Neuronal stem cell (in vitro differentiated cells): ENCODE measurements around the gene ADNP.

Experiments
- DNase-seq: peaks from one replicate; pipeline ENCODE4 v3.0.0-alpha.2; 2013; ENCODE audit warnings: low spot score
- H2AFZ ChIP-seq: one replicate; pipeline ENCODE4 v1.6.1; 2013; ENCODE audit warnings: mild to moderate bottlenecking, low read length, inconsistent platforms
- H2AK5ac ChIP-seq: 2 replicates; pipeline ENCODE4 v1.6.1; 2013; ENCODE audit warnings: low read depth, mild to moderate bottlenecking, inconsistent platforms, low read length, moderate library complexity, mixed read lengths
- H2BK120ac ChIP-seq: 2 replicates; pipeline ENCODE4 v1.6.1; 2013; ENCODE audit warnings: low read depth, mild to moderate bottlenecking, inconsistent platforms, low read length, moderate library complexity, mixed read lengths
- H2BK12ac ChIP-seq: one replicate; pipeline ENCODE4 v1.6.1; 2013; ENCODE audit warnings: low read length, inconsistent platforms
- H2BK15ac ChIP-seq: 2 replicates; pipeline ENCODE4 v1.6.1; 2013; ENCODE audit warnings: mild to moderate bottlenecking, low read length, inconsistent platforms, mixed read lengths
- H2BK5ac ChIP-seq: one replicate; pipeline ENCODE4 v1.6.1; 2013; ENCODE audit warnings: inconsistent platforms, mild to moderate bottlenecking, low read length, moderate library complexity
- H3K14ac ChIP-seq: one replicate; pipeline ENCODE4 v1.6.1; 2013; ENCODE audit warnings: low read length, inconsistent platforms
- H3K18ac ChIP-seq: 2 replicates; pipeline ENCODE4 v1.6.1; 2013; ENCODE audit warnings: low read length, inconsistent platforms
- H3K23ac ChIP-seq: 2 replicates; pipeline ENCODE4 v1.6.1; 2013; ENCODE audit warnings: low read depth, mild to moderate bottlenecking, mixed read lengths, low read length, inconsistent platforms; ENCODE audit not compliant: poor library complexity
- H3K27ac ChIP-seq: replicated peaks from 3 replicates; pipeline ENCODE4 v1.5.1; 2013; ENCODE audit warnings: low read length, inconsistent platforms
- H3K27me3 ChIP-seq, 3 experiments: 2 replicates each; pipeline ENCODE4 v1.6.1; 2013; ENCODE audit warnings: low read length in 3 of 3, mild to moderate bottlenecking in 2 of 3, inconsistent platforms in 1 of 3, low read depth in 1 of 3, mixed read lengths in 1 of 3, moderate library complexity in 1 of 3; ENCODE audit not compliant: control insufficient read depth in 3 of 3, insufficient read depth in 3 of 3
- H3K36me3 ChIP-seq, 2 donors: replicated peaks in 1 of 2; 2 replicates each; pipeline ENCODE4 v1.6.1; 2013; ENCODE audit warnings: low read length in 2 of 2; ENCODE audit not compliant: control insufficient read depth in 2 of 2, insufficient read depth in 2 of 2
- H3K4ac ChIP-seq: 2 replicates; pipeline ENCODE4 v1.6.1; 2013; ENCODE audit warnings: inconsistent platforms, mild to moderate bottlenecking, low read length, moderate library complexity
- H3K4me1 ChIP-seq, 2 donors: 1 replicate in 1 of 2; 2 replicates in 1 of 2; pipeline ENCODE4 v1.6.1; 2013; ENCODE audit warnings: low read length in 2 of 2, low read depth in 1 of 2; ENCODE audit not compliant: control insufficient read depth in 2 of 2, insufficient read depth in 1 of 2
- H3K4me2 ChIP-seq: one replicate; pipeline ENCODE4 v1.6.1; 2013; ENCODE audit warnings: mild to moderate bottlenecking, low read length, inconsistent platforms; ENCODE audit not compliant: insufficient read depth, poor library complexity, severe bottlenecking
- H3K4me3 ChIP-seq, 2 donors: 2 replicates each; pipeline ENCODE4 v1.5.1; 2013; ENCODE audit warnings: low read length in 2 of 2, mild to moderate bottlenecking in 2 of 2, inconsistent platforms in 1 of 2, moderate library complexity in 1 of 2
- H3K79me1 ChIP-seq: one replicate; pipeline ENCODE4 v1.6.1; 2013; ENCODE audit warnings: low read depth, mild to moderate bottlenecking, inconsistent platforms, low read length, moderate library complexity
- H3K9ac ChIP-seq: one replicate; pipeline ENCODE4 v1.6.1; 2013; ENCODE audit warnings: mild to moderate bottlenecking, low read depth, low read length, inconsistent platforms; ENCODE audit not compliant: poor library complexity
- H3K9me3 ChIP-seq, 2 donors: replicated peaks in 1 of 2; 2 replicates each; pipeline versions ENCODE3 to v1.6.1; 2013; ENCODE audit warnings: low read length in 2 of 2, mild to moderate bottlenecking in 2 of 2, inconsistent platforms in 1 of 2, low read depth in 1 of 2, mixed read lengths in 1 of 2, moderate library complexity in 1 of 2; ENCODE audit not compliant: control insufficient read depth in 2 of 2, insufficient read depth in 1 of 2
- H4K8ac ChIP-seq: one replicate; pipeline ENCODE4 v1.6.1; 2013; ENCODE audit warnings: low read depth, mild to moderate bottlenecking, inconsistent platforms, low read length, moderate library complexity
- H4K91ac ChIP-seq: one replicate; pipeline ENCODE4 v1.6.1; 2013; ENCODE audit warnings: low read length, low read depth, mild to moderate bottlenecking, inconsistent platforms; ENCODE audit not compliant: poor library complexity
- WGBS, 2 donors: extraction: QIAGEN DNeasy Blood & Tissue Kit; methylation state at CpG; one replicate each; pipeline ENCODE4 v1.1.7; 2013; ENCODE audit warnings: missing lambda C conversion rate in 2 of 2, mixed read lengths in 1 of 2; ENCODE audit not compliant: insufficient read length in 2 of 2, insufficient replicate concordance in 1 of 2; ENCODE audit errors: extremely low coverage in 2 of 2; 5-methylcytosine and 5-hydroxymethylcytosine counted together

The ADNP gene

DNA sequence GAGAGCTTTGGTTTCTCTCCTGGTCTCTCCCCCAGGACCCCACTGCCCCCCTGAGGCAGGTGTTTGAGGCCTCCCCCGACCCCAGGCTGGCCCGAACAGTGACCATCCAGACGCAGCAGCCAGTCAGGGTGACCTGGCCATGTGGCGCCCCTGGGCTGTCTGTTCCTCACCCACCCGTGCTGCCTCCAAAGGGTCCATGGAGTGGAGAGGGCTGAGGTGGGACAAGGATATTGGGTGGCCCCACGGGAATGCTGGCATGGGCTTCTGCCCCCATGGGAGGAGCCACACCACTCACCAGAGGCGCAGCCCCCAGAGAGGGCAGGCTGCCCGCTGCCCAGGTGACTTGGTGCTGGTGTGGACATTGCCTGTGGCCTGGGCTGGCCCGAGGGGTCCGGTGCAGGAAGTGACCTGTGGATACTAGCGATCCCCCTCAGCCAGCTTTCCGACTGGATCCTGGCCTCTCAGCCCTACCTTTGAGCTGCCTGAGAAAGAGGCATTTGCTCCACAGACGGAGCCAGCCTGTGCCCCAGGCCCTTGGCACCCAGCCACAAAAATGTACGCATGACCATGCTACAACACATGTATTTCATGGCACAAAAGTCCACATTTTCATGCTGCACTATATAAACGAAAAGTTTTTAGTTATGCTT lies 85.5 kb downstream of the ADNP start:
- WGBS, 2 donors = no CpG with 5 or more reads among the region's 15 CpGs
- H2BK12ac ChIP-seq = no peak overlapping the region

DNA sequence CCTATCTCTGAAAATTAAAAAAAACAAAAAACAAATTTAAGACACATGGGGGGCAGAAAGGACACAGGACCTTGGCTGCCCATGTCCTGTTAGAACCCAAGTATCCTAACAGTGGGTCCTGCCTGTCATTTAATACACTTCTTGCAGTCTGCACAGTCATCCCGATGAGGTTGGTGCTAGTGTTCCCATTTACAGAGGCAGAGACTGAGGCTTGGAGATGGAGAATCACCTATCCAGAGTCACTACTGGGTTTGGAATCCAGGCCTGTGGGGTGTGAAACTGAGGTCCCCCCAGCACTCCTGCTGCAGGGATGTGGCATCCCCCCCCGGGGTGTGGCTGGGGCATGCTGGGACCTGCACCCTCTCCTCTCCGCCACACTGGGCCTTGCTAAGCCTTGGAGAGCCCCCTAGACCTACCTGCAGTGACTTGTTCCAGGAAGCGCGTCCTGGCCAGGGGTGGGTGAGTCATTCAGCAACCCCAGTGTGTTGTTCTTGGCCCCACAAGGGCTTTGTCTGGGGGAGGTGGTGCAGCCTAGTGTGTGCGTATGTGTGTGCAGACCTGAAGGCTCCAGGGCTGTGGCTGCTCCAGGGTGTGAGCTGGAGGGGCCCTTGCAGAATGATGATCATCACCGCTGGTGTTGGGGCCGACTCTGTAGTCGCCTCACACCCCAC lies 86.7 kb downstream of the ADNP start:
- Histone ChIP-seq H4K91ac (no peak overlapping the region), H3K4ac (no peak overlapping the region), H4K8ac (no peak overlapping the region), H3K23ac (peak overlapping the region; percentile 80), H3K4me1 (no peaks in the 10 kb centered on the region), H3K4me2 (no peak overlapping the region), H3K14ac (peak overlapping the region; percentile 94), H3K27ac (no peak overlapping the region), H3K4me3 (no peak overlapping the region), H3K9ac (no peak overlapping the region), H3K79me1 (no peaks in the 10 kb centered on the region), H2AK5ac (no peak overlapping the region), H2BK120ac (no peak overlapping the region), H2AFZ (no peak overlapping the region), H2BK5ac (no peak overlapping the region), H2BK12ac (no peak overlapping the region), H3K36me3 (no peaks in the 10 kb centered on the region), H3K18ac (peak overlapping the region; percentile 27), H3K9me3 (no peaks in the 10 kb centered on the region), H3K27me3 (no peaks in the 10 kb centered on the region), H2BK15ac (peak overlapping the region; percentile 26)
- WGBS, 2 donors = no CpG with 5 or more reads among the region's 9 CpGs
- DNase-seq = no peak

More for the DNA sequence above, 85.5 kb downstream of the ADNP start:
- Histone ChIP-seq H3K9ac (no peak overlapping the region), H2BK15ac (no peak overlapping the region), H3K9me3 (no peaks in the 10 kb centered on the region), H3K27ac (no peak overlapping the region), H2BK5ac (peak overlapping the region; percentile 53), H2AFZ (no peak overlapping the region), H3K4ac (no peak overlapping the region), H4K8ac (no peak overlapping the region), H3K27me3 (no peaks in the 10 kb centered on the region), H3K18ac (peak overlapping the region; percentile 28), H2AK5ac (peak overlapping the region; percentile 63), H2BK120ac (peak overlapping the region; percentile 17), H3K4me2 (no peak overlapping the region), H3K4me3 (no peak overlapping the region), H3K23ac (peak overlapping the region; percentile 43), H3K36me3 (no peaks in the 10 kb centered on the region), H4K91ac (no peak overlapping the region), H3K79me1 (no peaks in the 10 kb centered on the region), H3K4me1 (no peaks in the 10 kb centered on the region), H3K14ac (no peak overlapping the region)
- DNase-seq = no peak

DNA sequence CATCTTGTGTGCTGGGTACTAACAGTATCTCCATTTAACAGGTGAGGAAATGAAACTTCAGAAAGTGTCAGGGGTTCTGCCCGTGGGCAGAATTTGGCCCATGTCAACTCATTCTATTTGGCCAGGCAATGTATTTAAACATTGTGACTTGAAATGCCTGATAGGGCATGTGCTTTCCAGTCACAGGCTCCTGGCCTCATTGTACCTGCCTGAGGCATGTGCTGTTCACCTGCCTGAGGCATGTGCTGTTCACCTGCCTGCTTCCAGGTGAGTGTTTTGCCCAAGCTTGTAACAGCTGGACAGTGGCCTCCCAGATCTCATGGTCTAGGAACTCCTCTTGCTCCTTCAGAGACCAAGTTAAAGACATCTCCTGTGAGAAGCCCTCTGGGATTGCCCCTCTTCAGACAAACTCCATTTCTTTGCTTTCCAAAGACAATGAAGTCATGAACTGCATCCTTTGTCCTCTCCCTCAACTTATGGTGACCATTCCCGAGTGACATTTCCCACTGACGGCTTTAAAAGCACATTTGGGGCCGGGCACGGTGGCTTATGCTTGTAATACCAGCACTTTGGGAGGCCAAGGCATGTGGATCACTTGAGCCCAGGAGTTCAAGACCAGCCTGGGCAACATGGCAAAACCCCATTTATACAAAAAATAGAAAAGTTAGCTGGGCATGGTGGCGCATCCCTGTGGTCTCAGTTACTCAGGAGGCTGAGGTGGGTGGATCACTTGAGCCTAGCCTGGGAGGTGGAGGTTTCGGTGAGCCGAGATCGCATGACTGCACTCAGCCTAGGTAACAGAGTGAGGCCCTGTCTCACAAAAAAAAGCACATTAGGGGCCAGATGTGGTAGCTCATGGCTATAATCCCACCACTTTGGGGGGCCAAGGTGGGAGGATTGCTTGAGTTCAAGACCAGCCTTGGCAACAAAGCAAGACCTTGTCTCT lies 87.6 kb downstream of the ADNP start:
- Histone ChIP-seq H2BK5ac (peak overlapping the region; percentile 39), H3K27me3 (no peaks in the 10 kb centered on the region), H3K27ac (no peak overlapping the region), H4K91ac (no peak overlapping the region), H2AFZ (no peak overlapping the region), H2AK5ac (no peak overlapping the region), H3K4ac (no peak overlapping the region), H2BK12ac (no peak overlapping the region), H3K36me3 (no peaks in the 10 kb centered on the region), H3K79me1 (no peaks in the 10 kb centered on the region), H3K14ac (no peak overlapping the region), H2BK15ac (no peak overlapping the region), H3K4me2 (no peak overlapping the region), H3K4me1 (peaks cover 3 to 5% of the 10 kb centered on the region in 2 donors), H3K9ac (no peak overlapping the region), H2BK120ac (no peak overlapping the region), H3K18ac (no peak overlapping the region), H3K4me3 (no peak overlapping the region), H3K9me3 (no peaks in the 10 kb centered on the region), H4K8ac (no peak overlapping the region), H3K23ac (no peak overlapping the region)
- no peak for DNase-seq
- WGBS, 2 donors = no CpG with 5 or more reads among the region's 9 CpGs

DNA sequence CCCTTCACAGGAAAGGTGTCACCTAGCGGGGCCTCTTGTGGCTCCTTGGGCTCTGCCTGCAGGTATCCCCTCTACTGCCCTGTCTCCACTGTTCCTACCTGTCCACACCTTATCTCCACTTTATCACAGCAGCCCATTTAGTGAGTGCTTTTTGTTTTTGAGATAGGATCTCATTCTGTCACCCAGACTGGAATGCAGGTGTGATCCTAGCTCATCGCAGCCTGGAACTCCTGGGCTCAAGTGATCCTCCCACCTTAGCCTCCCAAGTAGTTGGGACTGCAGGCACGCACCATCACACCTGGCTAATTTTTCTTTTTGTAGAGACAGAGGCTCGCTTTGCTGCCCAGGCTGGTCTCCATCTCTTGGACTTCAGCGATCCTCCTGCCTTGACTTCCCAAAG lies 88.4 kb downstream of the ADNP start:
- Histone ChIP-seq H3K4me2 (no peak overlapping the region), H3K9me3 (no peaks in the 10 kb centered on the region), H2BK5ac (no peak overlapping the region), H3K18ac (no peak overlapping the region), H2AFZ (no peak overlapping the region), H3K4me3 (no peak overlapping the region), H4K8ac (no peak overlapping the region), H2BK120ac (no peak overlapping the region), H3K36me3 (no peaks in the 10 kb centered on the region), H3K23ac (no peak overlapping the region), H3K4me1 (peaks cover 3 to 5% of the 10 kb centered on the region in 2 donors), H3K27me3 (no peaks in the 10 kb centered on the region), H3K14ac (no peak overlapping the region), H3K79me1 (no peaks in the 10 kb centered on the region), H3K4ac (no peak overlapping the region), H2BK12ac (no peak overlapping the region), H4K91ac (no peak overlapping the region), H2AK5ac (no peak overlapping the region), H3K9ac (no peak overlapping the region), H3K27ac (no peak overlapping the region), H2BK15ac (no peak overlapping the region)
- no CpG with 5 or more reads among the region's 5 CpGs for WGBS, 2 donors
- DNase-seq = no peak
